ENCODE data around the gene HRNR. TPM values are rescaled to one million over a fixed set of nuclear protein-coding genes. Genes with fewer than 3 reads are reported as not detected.

Gene HRNR
- total RNA-seq, 2 experiments from 2014 or later, result not detected

- H3K36me3 Mint-ChIP-seq (ENCODE audit: low read depth), result no peaks in the 10 kb centered on the region
- H3K4me1 Mint-ChIP-seq (ENCODE audit: low read depth), result no peaks in the 10 kb centered on the region
- intact Hi-C loops (cut with micrococcal nuclease), result no loop called here
- no peak overlapping the region for H3K27ac Mint-ChIP-seq
- no peak for TF ChIP-seq CTCF (IDR thresholded peaks at IDR 0.05)
- no peaks in the 10 kb centered on the region for H3K9me3 Mint-ChIP-seq
- ChIA-PET POLR2A (no interaction called here), CTCF (interaction anchor here (1.1 to 2.1 kb wide), 4 partner anchors 10 to 243 kb away, joined by 5 to 7 read pairs (median 6); no protein-coding TSS in a partner anchor)
- peaks cover 8% of the 10 kb centered on the region for H3K27me3 Mint-ChIP-seq
- no peak overlapping the region for H3K4me3 Mint-ChIP-seq
- DNase-seq (no peak), ATAC-seq (no peak)
Observed at GRCh38 chr1:152197361-152197941, 26.5 kb downstream of the HRNR start.

GRCh38 chr1:152191711-152192110 is 32.3 kb downstream of the HRNR start:
- POLR2A ChIA-PET, result interaction anchor here (0.6 to 0.7 kb wide), 2 partner anchors 261 to 580 kb away, joined by 3 to 6 read pairs; no protein-coding TSS in a partner anchor
- no peak for ATAC-seq

GRCh38 chr1:152191260-152191659 is 32.7 kb downstream of the HRNR start:
- no peak overlapping the region for H3K27ac Mint-ChIP-seq

More at GRCh38 chr1:152191711-152192110, 32.3 kb downstream of the HRNR start:
- no peak for DNase-seq
- no peaks in the 10 kb centered on the region for H3K36me3 Mint-ChIP-seq (ENCODE audit: low read depth)
- no peak overlapping the region for H3K27ac Mint-ChIP-seq
- no peak overlapping the region for H3K4me3 Mint-ChIP-seq
- intact Hi-C loops (cut with micrococcal nuclease), result loop anchor here (5.0 kb wide), 1 partner anchor 156 kb away; no protein-coding TSS in a partner anchor
- no peak for TF ChIP-seq CTCF (IDR thresholded peaks at IDR 0.05)
- no peaks in the 10 kb centered on the region for H3K9me3 Mint-ChIP-seq
- no peaks in the 10 kb centered on the region for H3K27me3 Mint-ChIP-seq
- CTCF ChIA-PET, result interaction anchor here (1.4 to 3.1 kb wide), 2 partner anchors 139 to 267 kb away, joined by 3 to 45 read pairs; no protein-coding TSS in a partner anchor
- peaks cover 4% of the 10 kb centered on the region for H3K4me1 Mint-ChIP-seq (ENCODE audit: low read depth)

GRCh38 chr1:152190589-152190988 is 33.4 kb downstream of the HRNR start:
- TF ChIP-seq CTCF (IDR thresholded peaks at IDR 0.05), result no peak
- DNase-seq (no peak), ATAC-seq (no peak)
- ChIA-PET POLR2A (interaction anchor here (0.8 kb wide), 1 partner anchor 453 kb away, joined by 4 read pairs; no protein-coding TSS in a partner anchor), CTCF (interaction anchor here (0.9 to 3.1 kb wide), 4 partner anchors 133 to 268 kb away, joined by 3 to 45 read pairs (median 4); no protein-coding TSS in a partner anchor)
- H3K9me3 Mint-ChIP-seq, result no peaks in the 10 kb centered on the region
- H3K27me3 Mint-ChIP-seq, result no peaks in the 10 kb centered on the region
- H3K27ac Mint-ChIP-seq, result no peak overlapping the region
- H3K4me1 Mint-ChIP-seq (ENCODE audit: low read depth), result peaks cover 4% of the 10 kb centered on the region
- no peak overlapping the region for H3K4me3 Mint-ChIP-seq
- intact Hi-C loops (cut with micrococcal nuclease), result loop anchor here (1.0 to 5.0 kb wide), 2 partner anchors 157 to 268 kb away; no protein-coding TSS in a partner anchor
- no peaks in the 10 kb centered on the region for H3K36me3 Mint-ChIP-seq (ENCODE audit: low read depth)

More at GRCh38 chr1:152191260-152191659, 32.7 kb downstream of the HRNR start:
- no peak for ATAC-seq
- intact Hi-C loops (cut with micrococcal nuclease), result loop anchor here (5.0 kb wide), 1 partner anchor 156 kb away; no protein-coding TSS in a partner anchor
- peaks cover 4% of the 10 kb centered on the region for H3K4me1 Mint-ChIP-seq (ENCODE audit: low read depth)
- H3K27me3 Mint-ChIP-seq, result no peaks in the 10 kb centered on the region
- no peak for TF ChIP-seq CTCF (IDR thresholded peaks at IDR 0.05)
- ChIA-PET POLR2A (interaction anchor here (0.6 to 0.8 kb wide), 2 partner anchors 453 to 580 kb away, joined by 4 to 6 read pairs; no protein-coding TSS in a partner anchor), CTCF (interaction anchor here (0.9 to 3.1 kb wide), 4 partner anchors 133 to 268 kb away, joined by 3 to 45 read pairs (median 4); no protein-coding TSS in a partner anchor)
- no peak overlapping the region for H3K4me3 Mint-ChIP-seq
- H3K36me3 Mint-ChIP-seq (ENCODE audit: low read depth), result no peaks in the 10 kb centered on the region
- no peaks in the 10 kb centered on the region for H3K9me3 Mint-ChIP-seq
- DNase-seq, result no peak

Measured in activated CD8-positive, alpha-beta T cell treated with anti-CD3 and anti-CD28 coated beads for 36 hours (primary cell).